Colonic mucosa (tissue), 4 donors: ENCODE data around the gene NUDCD3. TPM values are rescaled to one million over a fixed set of nuclear protein-coding genes. Genes with fewer than 3 reads are reported as not detected.

Experiments used
- DNase-seq: peaks from one replicate; pipeline ENCODE4 v3.0.0-alpha.2; 2020
- H3K27ac ChIP-seq: fragments of 200-600 bp; one replicate; pipeline ENCODE4 v1.8.0; 2021
- H3K27me3 ChIP-seq: fragments of 200-600 bp; one replicate; pipeline ENCODE4 v1.8.0; 2021
- H3K36me3 ChIP-seq: fragments of 200-600 bp; one replicate; pipeline ENCODE4 v1.8.0; 2021
- H3K4me1 ChIP-seq: fragments of 200-600 bp; one replicate; pipeline ENCODE4 v1.8.0; 2021; ENCODE audit warnings: mild to moderate bottlenecking
- H3K4me3 ChIP-seq: fragments of 200-600 bp; one replicate; pipeline ENCODE4 v1.8.0; 2021
- H3K9ac ChIP-seq, 2 donors: one replicate each; pipeline ENCODE4 v1.7.0; 2013; ENCODE audit warnings: control low read depth in 2 of 2, low read depth in 2 of 2, low read length in 2 of 2
- H3K9me3 ChIP-seq: fragments of 200-600 bp; one replicate; pipeline ENCODE4 v1.8.0; 2021
- CTCF ChIP-seq: fragments of 200-600 bp; IDR thresholded peaks from one replicate; pipeline ENCODE4 v1.8.0; 2022; ENCODE audit warnings: antibody characterized with exemption, mild to moderate bottlenecking
- intact Hi-C: fragments of 100-400 bp; cut with DNase I; formaldehyde crosslinking; loops from one replicate; pipeline ENCODE4 v1.14.1; 2022
- total RNA-seq, 2 donors: library from RNA; stranded (reverse); fragmentation: NEBNext Ultra II Directional in 1 of 2; extraction: Animal tissue kit (Norgen Biotek cat#: 25700) in 1 of 2; gene quantifications; one replicate each; pipeline ENCODE4 v1.2.1, GENCODE V29; 2021
- donor health status: healthy.
- donor health status: DM: no; HTN: no; CAD: no.
- donor health status: DM: no; HTN: no; CAD: no.

The NUDCD3 gene
- total RNA-seq, 2 donors from 2014 or later: 77.7 to 105 TPM

GRCh38 chr7:44470135-44470479, 20.4 kb downstream of the NUDCD3 start:
- H3K9ac ChIP-seq: no peak overlapping the region
- H3K27me3 ChIP-seq: no peaks in the 10 kb centered on the region
- H3K27ac ChIP-seq: no peak overlapping the region
- no peak for TF ChIP-seq CTCF
- H3K9me3 ChIP-seq: no peaks in the 10 kb centered on the region
- H3K4me1 ChIP-seq: no peaks in the 10 kb centered on the region
- DNase-seq: no peak
- H3K4me3 ChIP-seq: no peak overlapping the region
- intact Hi-C loops: no loop called here
- H3K36me3 ChIP-seq: no peaks in the 10 kb centered on the region

- no peaks in the 10 kb centered on the region for H3K36me3 ChIP-seq
- H3K27ac ChIP-seq: no peak overlapping the region
- no peak overlapping the region for H3K9ac ChIP-seq
- no peaks in the 10 kb centered on the region for H3K4me1 ChIP-seq
- no peak overlapping the region for H3K4me3 ChIP-seq
- DNase-seq: no peak
- intact Hi-C loops: no loop called here
- no peaks in the 10 kb centered on the region for H3K9me3 ChIP-seq
- TF ChIP-seq CTCF: no peak
- H3K27me3 ChIP-seq: no peaks in the 10 kb centered on the region
These were observed 20.9 kb downstream of the NUDCD3 start for GRCh38 chr7:44469461-44470134.

- H3K36me3 ChIP-seq: no peaks in the 10 kb centered on the region
These were observed 23.3 kb downstream of the NUDCD3 start for GRCh38 chr7:44467217-44467548.

GRCh38 chr7:44466300-44467216, 23.9 kb downstream of the NUDCD3 start:
- no peaks in the 10 kb centered on the region for H3K9me3 ChIP-seq
- no peak for DNase-seq
- no peak overlapping the region for H3K9ac ChIP-seq
- intact Hi-C loops: no loop called here
- H3K36me3 ChIP-seq: no peaks in the 10 kb centered on the region
- no peak overlapping the region for H3K27ac ChIP-seq
- no peaks in the 10 kb centered on the region for H3K27me3 ChIP-seq
- no peaks in the 10 kb centered on the region for H3K4me1 ChIP-seq
- H3K4me3 ChIP-seq: no peak overlapping the region
- no peak for TF ChIP-seq CTCF

More at GRCh38 chr7:44467217-44467548, 23.3 kb downstream of the NUDCD3 start:
- H3K4me1 ChIP-seq: no peaks in the 10 kb centered on the region
- no peaks in the 10 kb centered on the region for H3K27me3 ChIP-seq
- H3K27ac ChIP-seq: no peak overlapping the region
- intact Hi-C loops: no loop called here
- no peaks in the 10 kb centered on the region for H3K9me3 ChIP-seq
- H3K4me3 ChIP-seq: no peak overlapping the region
- TF ChIP-seq CTCF: no peak
- DNase-seq: no peak
- no peak overlapping the region for H3K9ac ChIP-seq

- Histone ChIP-seq H3K27me3 (no peaks in the 10 kb centered on the region), H3K4me3 (no peak overlapping the region), H3K9me3 (no peaks in the 10 kb centered on the region), H3K36me3 (no peaks in the 10 kb centered on the region), H3K27ac (no peak overlapping the region), H3K9ac (no peak overlapping the region), H3K4me1 (no peaks in the 10 kb centered on the region)
- intact Hi-C loops: no loop called here
- no peak for DNase-seq
- TF ChIP-seq CTCF: no peak
These were observed 25.0 kb downstream of the NUDCD3 start for GRCh38 chr7:44465490-44465889.
